CD14-positive monocyte (primary cell): ENCODE data around the gene PCTP. TPM values are rescaled to one million over a fixed set of nuclear protein-coding genes. Genes with fewer than 3 reads are reported as not detected.

ENCODE experiments used
- DNase-seq, 3 donors: peaks; one replicate each; pipeline ENCODE4 v3.0.0-alpha.2; 2011 to 2022
- H2AFZ ChIP-seq: 2 replicates; pipeline ENCODE4 v1.6.0; 2012; ENCODE audit warnings: mild to moderate bottlenecking, low read depth, low read length, inconsistent platforms; ENCODE audit not compliant: insufficient read depth, poor library complexity, severe bottlenecking
- H3K27ac ChIP-seq, 2 donors: 1 replicate in 1 of 2; 2 replicates in 1 of 2; pipeline ENCODE4 v1.5.1; 2012 to 2013; ENCODE audit warnings: low read length in 2 of 2, control low read depth in 1 of 2, inconsistent platforms in 1 of 2, low read depth in 1 of 2, mild to moderate bottlenecking in 1 of 2
- H3K27me3 ChIP-seq, 2 donors: one replicate each; pipeline versions ENCODE4 v1.6.0 to v1.6.1; 2011 to 2013; ENCODE audit warnings: low read length in 2 of 2; ENCODE audit not compliant: control insufficient read depth in 2 of 2, insufficient read depth in 2 of 2
- H3K36me3 ChIP-seq, 2 donors: replicated peaks in 1 of 2; 1 replicate in 1 of 2; 2 replicates in 1 of 2; pipeline versions ENCODE4 v1.5.1 to v1.6.1; 2012 to 2013; ENCODE audit warnings: low read length in 2 of 2, control low read depth in 1 of 2, inconsistent platforms in 1 of 2, mild to moderate bottlenecking in 1 of 2; ENCODE audit not compliant: insufficient read depth in 2 of 2, control insufficient read depth in 1 of 2
- H3K4me1 ChIP-seq, 2 donors: 1 replicate in 1 of 2; 2 replicates in 1 of 2; pipeline versions ENCODE4 v1.5.1 to v1.6.1; 2012 to 2013; ENCODE audit warnings: low read length in 2 of 2, control low read depth in 1 of 2, inconsistent platforms in 1 of 2, mild to moderate bottlenecking in 1 of 2, moderate library complexity in 1 of 2; ENCODE audit not compliant: insufficient read depth in 2 of 2, control insufficient read depth in 1 of 2
- H3K4me2 ChIP-seq: replicated peaks from 2 replicates; pipeline ENCODE3; 2012; ENCODE audit warnings: low read length, moderate library complexity, mild to moderate bottlenecking; ENCODE audit not compliant: poor library complexity, severe bottlenecking; ENCODE audit errors: extremely low read depth
- H3K4me3 ChIP-seq, 3 experiments: fragments of 200-600 bp in 1 of 3; sonication (generic) in 1 of 3; replicated peaks in 1 of 3; 1 replicate in 2 of 3; 2 replicates in 1 of 3; pipeline ENCODE4 v1.5.1; 2011 to 2013; ENCODE audit warnings: low read length in 3 of 3, mild to moderate bottlenecking in 3 of 3, control low read depth in 2 of 3, low read depth in 2 of 3, inconsistent platforms in 1 of 3, moderate library complexity in 1 of 3
- H3K79me2 ChIP-seq: 2 replicates; pipeline ENCODE4 v1.6.0; 2012; ENCODE audit warnings: mild to moderate bottlenecking, control low read depth, inconsistent platforms, low read length, moderate library complexity; ENCODE audit not compliant: insufficient read depth
- H3K9ac ChIP-seq: 2 replicates; pipeline ENCODE4 v1.6.0; 2017; ENCODE audit warnings: low read length, mild to moderate bottlenecking; ENCODE audit not compliant: insufficient read depth, poor library complexity, severe bottlenecking
- H3K9me3 ChIP-seq, 2 donors: replicated peaks in 1 of 2; 1 replicate in 1 of 2; 2 replicates in 1 of 2; pipeline versions ENCODE4 v1.5.1 to v1.6.1; 2012 to 2013; ENCODE audit warnings: low read length in 2 of 2, control low read depth in 1 of 2; ENCODE audit not compliant: control insufficient read depth in 1 of 2, insufficient read depth in 1 of 2
- H4K20me1 ChIP-seq: 2 replicates; pipeline ENCODE4 v1.6.0; 2012; ENCODE audit warnings: mild to moderate bottlenecking, low read length, control low read depth, moderate library complexity; ENCODE audit not compliant: insufficient read depth
- H3K27ac Mint-ChIP-seq, 7 donors: one replicate each; pipeline ENCODE4 v1.8.0; 2020; ENCODE audit warnings: mild to moderate bottlenecking in 7 of 7, mixed read lengths in 7 of 7, moderate library complexity in 6 of 7, inconsistent platforms in 2 of 7
- H3K27me3 Mint-ChIP-seq, 3 donors: one replicate each; pipeline ENCODE4 v1.8.0; 2021 to 2022; ENCODE audit warnings: low read depth in 3 of 3, mild to moderate bottlenecking in 3 of 3, mixed read lengths in 3 of 3, moderate library complexity in 3 of 3, inconsistent platforms in 1 of 3
- H3K36me3 Mint-ChIP-seq, 2 donors: one replicate each; pipeline ENCODE4 v1.8.0; 2020; ENCODE audit warnings: mixed read lengths in 2 of 2, inconsistent platforms in 1 of 2, mild to moderate bottlenecking in 1 of 2
- H3K4me1 Mint-ChIP-seq: one replicate; pipeline ENCODE4 v1.8.0; 2020; ENCODE audit warnings: mild to moderate bottlenecking, mixed read lengths
- H3K4me3 Mint-ChIP-seq, 2 donors: one replicate each; pipeline ENCODE4 v1.8.0; 2020; ENCODE audit warnings: mild to moderate bottlenecking in 2 of 2, mixed read lengths in 2 of 2, moderate library complexity in 1 of 2
- H3K9me3 Mint-ChIP-seq, 7 donors: one replicate each; pipeline ENCODE4 v1.8.0; 2020 to 2022; ENCODE audit warnings: mixed read lengths in 7 of 7, mild to moderate bottlenecking in 6 of 7, moderate library complexity in 6 of 7, inconsistent platforms in 2 of 7
- CTCF ChIP-seq: fragments of 200-600 bp; IDR thresholded peaks from one replicate; pipeline ENCODE4 v1.8.0; 2022; ENCODE audit warnings: antibody characterized with exemption, mild to moderate bottlenecking
- WGBS: methylation state at CpG from one replicate; pipeline ENCODE4 v1.1.5; 2013; ENCODE audit warnings: missing lambda C conversion rate; ENCODE audit not compliant: insufficient coverage; 5-methylcytosine and 5-hydroxymethylcytosine counted together
- intact Hi-C, 2 donors: fragments of 100-400 bp; cut with micrococcal nuclease; formaldehyde crosslinking; loops; one replicate each; pipeline versions ENCODE4 v1.15.0 to v1.15.1; 2023
- polyA plus RNA-seq, 3 donors: library from polyadenylated mRNA; depleted of rRNA in 1 of 3; unstranded in 2 of 3; stranded (reverse) in 1 of 3; fragments of 300-500 nt in 2 of 3; fragments of >200 nt in 1 of 3; fragmentation: Illumina TruSeq in 2 of 3; gene quantifications; 1 replicate in 2 of 3; 2 replicates in 1 of 3; pipeline ENCODE4 v1.2.3, GENCODE V29; 2012 to 2021

The PCTP gene
- polyA plus RNA-seq, 3 donors, result 16.5 to 54.2 (median 35.4) TPM

GRCh38 chr17:55806745-55807495, 56.1 kb downstream of the PCTP start:
- H3K4me2 ChIP-seq, result no peak overlapping the region
- no peaks in the 10 kb centered on the region for H3K36me3 ChIP-seq
- H3K27me3 ChIP-seq, result no peaks in the 10 kb centered on the region
- no peaks in the 10 kb centered on the region for H3K79me2 ChIP-seq
- no peaks in the 10 kb centered on the region for H3K4me1 Mint-ChIP-seq
- no peaks in the 10 kb centered on the region for H3K9me3 ChIP-seq
- no peak overlapping the region for H3K9ac ChIP-seq
- no peak overlapping the region for H2AFZ ChIP-seq
- H3K27ac ChIP-seq, result no peak overlapping the region
- WGBS, result no CpG with 5 or more reads among the region's 2 CpGs
- no peak overlapping the region for H3K27ac Mint-ChIP-seq
- no peaks in the 10 kb centered on the region for H4K20me1 ChIP-seq
- no peak for TF ChIP-seq CTCF
- no peak overlapping the region for H3K4me3 ChIP-seq
- no peak for DNase-seq
- H3K36me3 Mint-ChIP-seq, result no peaks in the 10 kb centered on the region
- no peak overlapping the region for H3K4me3 Mint-ChIP-seq
- H3K9me3 Mint-ChIP-seq, result peaks cover 0 to 8% (median 4%) of the 10 kb centered on the region in 7 donors
- H3K27me3 Mint-ChIP-seq, result no peaks in the 10 kb centered on the region
- intact Hi-C loops, result no loop called here
- H3K4me1 ChIP-seq, result no peaks in the 10 kb centered on the region

GRCh38 chr17:55811536-55811935, 60.7 kb downstream of the PCTP start:
- no peak overlapping the region for H3K4me2 ChIP-seq
- H2AFZ ChIP-seq, result no peak overlapping the region
- H3K27ac ChIP-seq, result no peak overlapping the region
- Mint-ChIP-seq H3K27me3 (no peaks in the 10 kb centered on the region), H3K36me3 (no peaks in the 10 kb centered on the region), H3K4me1 (no peaks in the 10 kb centered on the region), H3K27ac (no peak overlapping the region), H3K4me3 (no peak overlapping the region), H3K9me3 (no peaks in the 10 kb centered on the region)
- no peaks in the 10 kb centered on the region for H3K79me2 ChIP-seq
- intact Hi-C loops, result no loop called here
- H3K4me3 ChIP-seq, result no peak overlapping the region
- TF ChIP-seq CTCF, result no peak
- no peak for DNase-seq
- no peaks in the 10 kb centered on the region for H3K27me3 ChIP-seq
- no peaks in the 10 kb centered on the region for H3K9me3 ChIP-seq
- H3K9ac ChIP-seq, result no peak overlapping the region
- no peaks in the 10 kb centered on the region for H3K36me3 ChIP-seq
- no peaks in the 10 kb centered on the region for H3K4me1 ChIP-seq
- WGBS, result 97% methylated on average over 3 of the region's 4 CpGs
- no peaks in the 10 kb centered on the region for H4K20me1 ChIP-seq
